Endometrium (tissue), 2 donors: ENCODE measurements around the gene RBM6.
A peak's percentile ranks its signal among the peaks of the same experiment; 100 is the strongest.
"Not testable (repeated sequence)": the region's sequence is repeated elsewhere in the genome, so short reads cannot be mapped to it uniquely, and the experiment has no call there.

ENCODE experiments used
- FAIRE-seq: peaks from 2 replicates; lab custom pipeline; 2012; peaks lifted over from hg19 to GRCh38; lab: Jason Lieb, UNC
- donor health status: control.
- donor health status: control.

RBM6 gene

DNA sequence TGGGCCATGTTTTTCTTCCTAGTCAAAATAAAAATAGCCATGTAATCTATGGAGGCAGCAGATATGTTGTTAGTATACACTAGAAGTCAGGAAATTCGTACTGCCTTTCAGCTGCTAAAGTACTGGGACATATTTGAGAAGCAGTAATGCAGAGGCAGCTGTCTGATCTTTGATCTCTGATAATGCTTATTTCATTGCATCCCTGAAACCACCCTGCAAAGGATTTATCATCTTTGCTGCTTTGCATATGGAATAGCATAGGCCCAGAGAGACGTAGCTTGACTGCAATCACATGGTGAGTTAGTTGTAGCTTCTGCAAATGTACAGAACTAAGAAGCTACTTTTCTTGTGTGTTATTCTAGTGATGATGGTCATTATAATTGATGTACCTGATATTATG, 52.4 kb downstream of the RBM6 start:
- FAIRE-seq: no peak

DNA sequence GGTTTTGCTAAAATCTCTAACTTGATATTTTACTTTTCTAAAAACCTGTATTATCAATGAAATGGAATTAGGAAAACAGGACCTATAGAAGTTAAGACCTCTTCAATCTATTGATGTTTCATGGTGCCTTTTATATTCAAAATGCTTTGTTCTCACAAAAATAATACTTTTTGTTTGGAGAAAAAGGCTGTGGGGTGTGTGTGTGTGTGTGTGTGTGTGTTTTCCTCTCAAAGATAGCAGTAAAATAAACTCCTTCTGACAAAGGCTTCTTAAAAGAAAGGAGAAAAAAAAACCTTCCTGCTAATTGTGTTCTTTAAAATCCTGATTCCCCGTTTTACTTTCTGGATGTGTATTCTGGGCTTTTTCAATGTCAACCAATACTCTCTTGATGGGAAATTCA, 54.5 kb downstream of the RBM6 start:
- no peak for FAIRE-seq

DNA sequence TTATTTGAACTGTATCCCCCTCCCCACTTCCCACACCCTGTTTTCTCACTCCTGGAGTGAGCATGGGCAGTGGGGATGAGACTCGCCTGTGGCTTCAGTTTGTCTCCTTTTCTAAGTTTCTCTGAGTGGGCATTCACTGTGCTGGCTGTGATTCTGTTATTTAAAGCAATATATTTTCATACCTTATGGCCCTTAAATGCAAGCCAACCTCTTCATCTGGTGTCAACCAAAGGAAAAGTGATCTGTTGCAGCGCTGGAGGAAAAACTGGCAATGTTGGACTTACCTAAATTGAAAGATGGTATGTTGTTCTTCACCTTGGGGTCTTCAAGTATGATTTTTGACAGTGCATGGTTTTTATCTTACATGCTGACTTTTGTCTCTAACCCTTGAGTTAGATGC, 56.1 kb downstream of the RBM6 start:
- no peak for FAIRE-seq

DNA sequence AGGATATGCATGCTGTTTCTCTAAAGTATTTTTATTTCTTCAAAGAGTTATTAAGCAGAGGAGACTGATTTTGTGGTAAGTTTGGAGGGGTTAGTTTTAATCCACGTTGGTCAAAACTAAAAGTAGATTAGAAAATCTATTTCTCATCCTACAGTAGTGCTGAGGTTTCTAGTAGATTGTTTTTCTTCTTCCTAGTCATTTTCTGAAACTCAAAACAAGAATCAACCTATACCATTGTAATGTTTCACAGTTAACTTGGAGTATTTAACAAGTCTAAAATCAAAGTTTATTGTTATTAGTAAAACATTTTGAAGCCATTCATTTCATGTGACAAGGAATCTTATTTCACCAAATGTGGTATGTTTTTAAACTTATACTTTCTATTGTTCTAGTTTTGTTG, 57.9 kb downstream of the RBM6 start:
- FAIRE-seq: no peak

DNA sequence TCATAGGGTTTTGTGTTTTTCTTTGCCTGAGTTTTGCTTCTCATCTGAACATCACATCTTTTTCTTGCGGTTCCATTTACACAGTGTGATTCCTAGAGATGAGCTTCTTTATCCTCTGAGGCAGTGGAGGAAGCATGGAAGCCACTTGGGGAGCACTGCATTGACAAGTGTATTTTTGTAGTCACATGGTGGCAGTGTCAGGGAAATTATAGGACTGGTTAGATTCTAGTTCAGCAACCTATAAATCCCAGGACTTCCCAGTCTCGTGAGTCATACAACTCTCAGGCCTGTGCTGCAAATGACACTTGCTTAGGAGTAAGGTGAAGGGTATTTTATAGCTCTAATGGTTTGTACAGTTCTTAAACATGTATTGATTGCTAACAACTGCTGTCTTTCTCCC, 58.4 kb downstream of the RBM6 start:
- FAIRE-seq: no peak

DNA sequence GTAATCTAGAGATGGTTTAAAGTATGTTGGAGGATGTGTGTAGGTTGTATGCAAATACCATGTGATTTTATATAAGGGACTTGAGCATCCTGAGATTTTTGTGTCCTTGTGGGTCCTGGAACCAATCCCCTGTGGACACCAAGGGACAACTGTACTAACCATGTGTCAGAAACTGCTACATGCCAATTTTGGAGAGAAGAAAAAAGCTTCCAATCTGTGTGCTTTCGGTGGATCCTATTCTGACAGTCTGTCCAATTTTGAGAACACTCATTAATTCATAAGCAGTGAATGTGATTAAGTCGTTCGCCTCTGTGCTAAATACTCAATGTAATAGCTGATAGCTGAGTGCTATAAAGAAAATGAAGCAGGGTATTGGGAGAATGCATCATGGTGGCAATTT, 61.6 kb downstream of the RBM6 start:
- no peak for FAIRE-seq

DNA sequence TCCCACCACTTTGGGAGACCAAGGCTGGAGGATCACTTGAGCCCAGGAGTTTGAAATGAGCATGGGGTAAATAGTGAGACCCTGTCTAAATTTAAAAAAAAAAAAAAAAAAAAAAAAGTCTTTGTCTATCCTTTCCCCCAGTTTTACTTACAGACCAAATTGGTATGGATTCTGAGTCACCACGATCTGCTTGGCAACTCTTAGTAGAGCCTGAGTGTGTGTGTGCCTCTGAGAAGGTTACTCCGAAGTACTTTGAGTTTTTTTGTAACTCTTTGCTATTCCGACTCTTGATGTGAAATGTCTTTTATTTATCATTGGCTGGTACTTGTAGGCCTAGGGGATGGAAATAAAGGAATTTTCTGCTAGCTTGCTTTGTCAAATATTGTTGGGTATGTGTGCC, 63.3 kb downstream of the RBM6 start:
- no peak for FAIRE-seq

DNA sequence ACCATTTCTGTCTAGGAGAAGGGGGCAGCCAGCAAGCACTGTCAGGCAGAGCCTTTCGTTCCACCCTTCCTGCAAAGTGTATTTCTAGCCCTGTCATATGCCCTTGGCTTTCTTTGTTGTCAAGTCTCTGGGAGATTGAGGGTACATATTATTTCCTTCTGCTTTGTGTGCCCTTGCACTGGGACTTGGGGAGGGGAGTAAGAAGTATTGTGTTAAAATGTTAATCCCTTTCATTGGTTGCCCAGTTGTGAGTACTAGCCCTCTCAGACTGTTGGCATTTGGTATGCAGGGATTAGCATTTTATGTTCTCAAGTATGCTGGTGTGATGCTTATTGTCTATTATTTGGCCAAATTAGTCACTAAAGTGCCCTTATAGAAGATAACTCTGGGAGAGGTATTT, 63.9 kb downstream of the RBM6 start:
- FAIRE-seq: no peak

DNA sequence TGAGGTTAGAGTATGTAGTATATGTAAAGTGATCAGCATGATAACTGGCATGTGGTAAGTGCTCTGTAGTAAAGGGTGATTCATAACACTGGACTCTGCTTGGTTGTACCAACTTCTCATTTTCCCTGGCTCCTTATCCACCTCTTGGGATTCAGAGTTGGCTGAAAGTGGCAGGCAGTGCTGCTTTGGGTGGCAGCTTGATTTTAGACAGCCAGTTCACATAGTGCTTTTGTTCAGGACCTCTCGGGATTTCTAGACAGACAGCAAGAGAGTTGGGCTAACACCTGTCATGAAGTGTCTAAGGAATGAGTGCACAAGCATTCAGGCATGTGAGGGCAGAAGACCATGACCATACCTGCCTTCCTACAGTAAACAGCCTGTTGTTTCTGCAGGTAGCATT, 69.0 kb downstream of the RBM6 start:
- no peak for FAIRE-seq

DNA sequence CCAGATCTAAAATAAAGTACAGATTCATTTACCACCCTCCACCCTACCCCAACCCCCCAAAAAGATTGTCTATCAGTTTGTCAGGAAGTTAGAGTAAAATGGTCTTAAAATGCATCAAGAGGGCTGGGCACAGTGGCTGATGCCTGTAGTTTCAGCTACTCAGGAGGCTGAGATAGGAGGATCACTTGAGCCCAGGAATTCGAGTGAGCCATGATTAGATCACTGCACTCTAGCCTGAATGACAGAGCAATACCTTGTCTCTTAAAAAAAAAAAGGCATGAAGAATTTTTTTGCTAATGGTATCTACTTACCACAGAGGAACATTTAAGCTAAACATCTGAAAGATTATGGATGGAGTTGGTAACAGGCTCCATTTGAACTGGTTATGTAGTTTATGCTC, 71.0 kb downstream of the RBM6 start:
- FAIRE-seq: no peak

DNA sequence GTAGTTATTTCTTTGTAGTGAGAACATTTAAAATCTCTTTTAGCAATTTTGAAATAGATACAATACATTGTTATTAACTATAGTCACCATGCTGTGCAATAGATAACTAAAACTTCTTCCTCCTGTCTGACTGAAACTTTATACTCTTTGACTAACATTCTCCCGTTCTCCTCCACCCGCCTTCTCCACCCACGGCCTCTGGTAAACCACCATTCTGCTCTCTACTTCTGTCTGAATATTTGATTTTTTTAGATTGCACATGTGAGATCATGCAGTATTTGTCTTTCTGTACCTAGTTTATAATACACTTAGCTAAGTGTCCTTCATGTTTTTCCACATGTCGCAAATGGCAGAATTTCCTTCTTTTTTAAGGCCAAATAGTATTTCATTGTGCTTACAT, 76.0 kb downstream of the RBM6 start:
- FAIRE-seq: no peak

DNA sequence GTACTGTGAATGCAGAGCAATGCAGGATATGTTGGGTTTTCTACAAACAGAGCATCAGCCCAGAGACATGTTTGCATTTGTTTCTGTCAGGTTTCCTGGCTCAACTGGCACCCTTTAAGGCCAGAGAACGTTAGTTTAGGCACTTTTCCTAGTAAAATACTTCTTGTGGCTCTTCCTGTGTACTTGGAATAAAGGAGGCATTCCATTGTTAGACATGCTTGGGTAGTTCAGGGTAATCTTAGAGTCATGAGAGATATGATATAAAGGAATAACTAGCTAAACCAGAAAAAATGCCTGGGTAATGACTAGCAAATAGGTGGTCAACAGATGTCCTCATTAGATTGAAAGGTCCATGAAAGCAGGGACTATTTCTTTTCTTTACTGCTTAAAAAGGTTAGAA, 88.4 kb downstream of the RBM6 start:
- no peak for FAIRE-seq

DNA sequence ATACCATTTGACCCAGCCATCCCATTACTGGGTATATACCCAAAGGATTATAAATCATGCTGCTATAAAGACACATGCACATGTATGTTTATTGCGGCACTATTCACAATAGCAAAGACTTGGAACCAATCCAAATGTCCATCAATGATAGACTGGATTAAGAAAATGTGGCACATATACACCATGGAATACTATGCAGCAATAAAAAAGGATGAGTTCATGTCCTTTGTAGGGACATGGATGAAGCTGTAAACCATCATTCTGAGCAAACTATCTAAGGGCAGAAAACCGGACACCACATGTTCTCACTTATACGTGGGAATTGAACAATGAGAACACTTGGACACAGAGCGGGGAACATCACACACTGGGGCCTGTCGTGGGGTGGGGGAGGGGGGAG, 91.3 kb downstream of the RBM6 start:
- not testable (repeated sequence) for FAIRE-seq

DNA sequence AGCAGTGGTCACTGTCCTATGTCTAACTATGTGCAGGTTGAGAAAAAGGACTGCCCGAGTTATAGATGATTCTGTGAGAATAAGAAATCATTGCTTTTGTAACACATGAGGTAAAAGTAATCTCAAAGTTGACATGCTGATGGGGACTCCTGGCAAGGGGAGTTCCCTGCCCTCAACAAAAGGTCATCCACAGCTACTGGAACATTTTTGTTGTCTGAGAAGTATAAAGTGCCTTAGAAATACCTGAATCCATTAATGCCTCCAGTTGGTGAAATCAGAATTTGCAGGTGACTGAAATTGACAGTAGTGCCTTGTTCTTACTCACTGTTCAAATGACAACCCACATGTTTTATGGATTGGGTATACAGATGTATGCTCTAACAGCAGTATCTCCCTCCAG, 105.0 kb downstream of the RBM6 start:
- no peak for FAIRE-seq

DNA sequence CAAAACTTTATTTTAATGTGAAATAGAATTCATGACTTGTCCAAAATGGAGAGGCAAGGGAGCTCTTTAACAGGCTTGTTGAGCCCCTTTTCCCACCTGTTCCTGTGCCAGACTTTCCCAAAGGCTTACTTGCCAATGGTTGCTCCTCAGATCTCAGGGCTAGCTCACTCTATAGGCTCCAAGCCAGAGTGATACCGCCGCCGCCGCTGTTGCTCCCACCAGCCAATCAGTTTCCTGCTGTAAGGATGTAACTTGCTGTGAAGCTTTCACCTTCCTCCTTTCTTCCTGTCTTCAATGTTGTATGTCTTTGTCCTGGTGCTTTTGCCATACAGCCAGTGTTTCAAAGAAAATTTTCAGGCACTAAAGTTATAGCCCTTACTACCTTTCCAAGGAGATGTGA, 107.5 kb downstream of the RBM6 start:
- FAIRE-seq: no peak

DNA sequence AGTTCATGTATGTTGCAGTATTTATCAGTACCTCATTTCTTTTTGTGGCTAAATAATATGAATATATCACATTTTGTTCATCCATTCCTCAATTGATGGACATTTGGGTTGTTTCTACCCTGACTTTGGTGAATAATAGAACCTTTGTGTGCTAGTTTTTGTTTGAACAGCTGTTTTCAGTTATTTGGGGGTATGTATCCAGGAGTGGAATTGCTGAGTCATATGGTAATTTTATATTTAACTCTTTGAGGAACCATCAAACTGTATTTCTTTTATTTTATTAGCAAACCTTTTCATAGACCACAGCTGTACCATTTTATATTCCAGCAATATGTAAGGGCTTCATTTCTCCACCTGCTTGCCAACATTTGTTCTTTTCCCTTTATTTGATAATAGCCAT, 110.4 kb downstream of the RBM6 start:
- no peak for FAIRE-seq

DNA sequence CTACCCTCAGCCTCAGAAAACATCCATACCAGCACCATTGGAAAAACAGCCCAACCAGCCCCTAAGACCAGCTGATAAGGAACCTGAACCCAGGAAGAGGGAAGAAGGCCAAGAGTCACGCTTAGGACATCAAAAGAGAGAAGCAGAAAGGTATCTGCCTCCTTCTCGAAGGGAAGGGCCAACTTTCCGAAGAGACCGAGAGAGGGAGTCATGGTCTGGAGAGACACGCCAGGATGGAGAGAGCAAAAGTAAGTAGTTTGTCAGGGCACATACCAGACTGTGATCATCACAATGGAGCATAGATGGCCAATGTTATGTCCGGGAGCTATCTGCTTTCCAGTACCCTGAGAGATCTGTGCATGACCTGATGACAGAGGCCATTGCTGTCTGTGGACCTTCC, 117.8 kb downstream of the RBM6 start:
- no peak for FAIRE-seq

DNA sequence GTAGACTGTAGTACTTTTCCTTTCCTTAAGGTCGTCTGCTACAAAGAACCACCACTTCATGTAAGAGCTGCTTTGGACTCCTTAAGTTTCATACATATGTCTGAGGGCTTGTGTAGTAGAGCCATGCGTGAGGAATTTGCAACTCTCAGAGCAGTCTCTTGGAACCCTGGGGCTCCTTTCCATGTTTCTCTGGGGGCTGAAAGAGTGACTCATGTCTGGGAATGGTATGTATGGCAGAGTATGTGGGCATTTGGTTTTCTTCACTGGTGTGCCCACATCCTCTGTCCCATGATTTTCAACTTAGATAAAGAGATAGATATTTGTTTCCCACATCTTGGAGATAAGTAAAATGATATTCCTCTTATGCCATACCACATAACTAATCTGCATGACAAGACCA, 128.2 kb downstream of the RBM6 start:
- no peak for FAIRE-seq

DNA sequence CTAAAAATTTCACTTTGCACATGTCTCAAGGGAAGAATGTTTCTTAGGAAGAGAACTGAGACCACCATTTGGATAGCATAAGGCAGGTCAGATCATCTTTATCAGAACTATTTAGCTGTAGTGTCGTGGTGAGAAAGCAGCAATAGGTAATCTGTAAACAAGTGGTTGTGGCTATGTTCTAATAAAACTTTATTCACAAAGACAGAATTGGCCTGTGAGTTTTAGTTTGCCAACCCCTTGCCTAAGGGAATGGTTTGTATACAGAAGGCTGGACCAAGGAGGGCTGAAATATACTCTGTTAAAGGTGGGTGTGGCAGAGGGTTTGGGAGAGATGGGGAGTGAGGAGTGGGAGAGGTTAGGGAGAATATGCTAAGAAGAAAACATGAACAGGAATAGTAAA, 138.1 kb downstream of the RBM6 start:
- no peak for FAIRE-seq

DNA sequence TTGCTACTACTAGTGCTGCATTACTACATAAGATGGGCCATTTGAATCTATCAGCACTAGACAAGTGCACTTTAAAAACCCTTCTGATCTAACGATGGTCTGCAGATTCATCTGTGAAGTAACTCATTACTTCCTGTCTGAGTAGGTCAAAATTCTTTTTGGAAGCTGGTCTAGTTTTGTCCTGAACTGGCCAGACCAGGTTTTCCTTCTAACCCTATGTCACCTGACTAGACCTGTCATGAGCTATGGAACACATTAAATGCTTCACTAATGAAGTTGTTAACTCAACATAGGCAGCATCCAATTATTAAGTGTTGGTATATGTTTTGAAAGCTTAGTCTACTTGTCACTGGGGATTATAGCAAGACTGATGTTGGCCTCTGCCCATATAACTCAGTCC, 138.7 kb downstream of the RBM6 start:
- no peak for FAIRE-seq

DNA sequence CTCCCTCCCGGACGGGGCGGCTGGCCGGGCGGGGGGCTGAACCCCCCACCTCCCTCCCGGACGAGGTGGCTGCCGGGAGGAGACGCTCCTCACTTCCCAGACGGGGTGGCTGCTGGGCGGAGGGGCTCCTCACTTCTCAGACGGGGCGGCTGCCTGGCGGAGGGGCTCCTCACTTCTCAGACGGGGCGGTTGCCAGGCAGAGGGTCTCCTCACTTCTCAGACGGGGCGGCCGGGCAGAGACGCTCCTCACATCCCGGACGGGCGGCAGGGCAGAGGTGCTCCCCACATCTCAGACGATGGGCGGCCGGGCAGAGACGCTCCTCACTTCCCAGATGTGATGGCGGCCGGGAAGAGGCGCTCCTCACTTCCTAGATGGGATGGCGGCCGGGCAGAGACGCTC, 145.0 kb downstream of the RBM6 start:
- not testable (repeated sequence) for FAIRE-seq

DNA sequence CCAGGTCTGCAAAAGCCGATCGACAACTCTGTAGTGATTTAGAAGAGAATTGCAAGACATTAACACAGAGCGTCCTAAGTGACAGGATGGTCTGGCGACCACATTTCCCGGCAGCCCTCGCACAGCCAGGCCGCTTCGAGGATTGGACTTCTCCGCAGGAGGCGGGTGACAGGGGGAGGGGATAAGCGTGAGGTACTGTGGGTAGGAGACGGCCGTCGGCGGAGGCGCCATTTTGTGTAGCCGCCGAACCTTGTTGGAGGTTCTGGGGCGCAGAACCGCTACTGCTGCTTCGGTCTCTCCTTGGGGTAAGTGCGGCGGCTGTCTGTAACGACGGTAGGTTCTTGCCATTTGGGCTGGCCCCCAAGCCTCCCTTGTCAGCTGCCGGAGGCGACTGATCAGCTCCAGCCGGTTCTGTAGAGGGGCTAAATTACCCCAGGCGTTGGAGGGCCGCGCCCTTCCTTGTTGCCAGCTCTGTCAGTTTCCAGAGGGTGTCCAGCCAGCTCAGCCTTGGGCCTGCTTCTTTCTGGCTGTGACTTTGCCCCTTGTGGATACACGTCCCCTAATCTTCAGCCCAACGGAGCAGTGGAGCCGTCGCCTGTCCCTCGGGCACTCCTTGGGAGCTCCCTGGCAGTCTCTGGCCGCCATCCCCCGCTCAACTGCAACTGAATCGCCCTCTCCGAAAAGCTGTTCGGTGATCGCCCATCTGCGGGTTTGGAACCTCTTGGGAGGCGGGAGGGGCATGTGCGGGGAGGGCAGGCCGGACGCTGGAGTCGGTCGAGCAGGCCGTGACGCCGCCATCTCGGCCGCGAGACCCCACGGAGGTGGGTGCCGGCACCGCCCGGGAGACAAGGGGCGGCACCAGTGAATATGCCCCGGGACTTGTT, 149.0 kb downstream of the RBM6 start, which contains the start of gene RBM5:
Gene RBM5, plus strand, starts transcription at position 195 of the 884 bp plus-strand sequence. CDS start 1,516 bp downstream, outside the sequence.
- peak; percentile 89 for FAIRE-seq

DNA sequence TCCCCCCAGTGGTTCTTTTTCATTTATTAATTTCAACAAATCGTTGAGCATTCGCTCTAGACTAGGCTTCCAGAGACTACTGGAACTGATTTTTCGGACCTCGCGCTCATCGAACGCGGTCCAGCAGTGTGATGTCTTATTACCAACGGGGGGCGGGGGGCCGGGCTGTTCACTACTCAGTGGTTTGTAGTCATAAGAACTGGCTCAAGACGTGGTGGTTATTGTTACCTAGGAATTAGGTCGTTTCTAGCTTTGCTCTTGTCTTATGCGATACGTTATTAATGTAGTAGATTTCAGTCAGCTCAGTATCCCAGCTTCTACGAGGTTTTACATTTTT, 149.6 kb downstream of the RBM6 start:
- FAIRE-seq: no peak

DNA sequence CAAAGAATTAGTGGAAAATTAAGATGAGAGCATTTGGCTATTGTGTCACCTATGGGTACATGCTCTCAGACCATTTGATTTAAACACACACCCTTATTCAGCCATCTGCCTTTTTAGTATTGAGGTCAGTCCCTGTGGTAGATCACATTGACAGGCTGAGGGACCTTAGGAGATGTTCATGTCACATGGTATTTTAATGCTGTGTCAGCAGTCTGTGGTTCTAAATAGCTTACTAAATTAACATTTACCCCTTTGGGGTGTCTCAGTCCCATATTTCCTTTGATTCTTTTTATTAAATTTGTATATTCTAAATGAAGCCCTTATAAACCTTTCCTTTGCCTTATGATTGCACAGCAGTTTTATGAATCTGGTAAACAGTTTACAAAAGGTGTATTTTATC, 151.0 kb downstream of the RBM6 start:
- no peak for FAIRE-seq
